ENCODE results near the gene OR52K1.

The OR52K1 gene

DNA sequence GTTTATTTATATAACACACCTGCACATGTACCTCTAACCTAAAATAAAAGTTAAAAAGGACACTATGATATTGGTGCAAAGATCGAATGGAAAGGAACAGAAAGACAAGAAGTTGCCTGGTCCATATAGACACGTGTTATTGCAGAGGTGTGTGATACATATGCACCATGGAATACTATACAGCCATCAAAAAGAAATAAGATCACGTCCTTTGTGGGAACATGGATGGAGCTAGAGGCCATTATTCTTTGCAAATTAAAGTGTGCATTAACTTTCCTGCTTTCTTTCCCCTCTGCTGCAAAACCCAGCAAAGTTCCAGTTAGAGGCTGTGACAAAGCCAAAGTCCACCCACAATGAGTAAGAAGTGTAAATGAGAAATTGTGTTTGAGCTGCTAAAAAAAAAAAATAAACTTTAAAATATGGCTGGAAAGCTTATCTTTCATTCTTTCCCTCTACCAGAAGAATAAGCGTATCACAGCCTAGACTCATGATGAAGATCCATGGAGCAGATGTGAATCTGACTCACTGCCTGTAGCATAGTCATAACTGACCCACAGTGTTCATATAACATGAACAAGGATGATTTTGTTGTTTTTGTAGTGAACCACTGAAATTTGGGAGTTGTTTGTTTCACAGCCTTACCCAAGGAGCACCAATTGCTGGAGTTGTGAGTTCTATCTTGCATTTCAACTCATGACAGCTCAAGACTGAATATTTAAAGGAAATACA lies 9.6 kb downstream of the OR52K1 start:
- H3K4me1 ChIP-seq (ENCODE audit: control insufficient read depth, insufficient read depth, low read length) = peaks cover 6% of the 10 kb centered on the region
- no peak for DNase-seq (ENCODE audit: low read depth)
- peaks cover 29% of the 10 kb centered on the region for H3K27me3 ChIP-seq (replicated peaks; ENCODE audit: control insufficient read depth, insufficient read depth, low read length)
- no peaks in the 10 kb centered on the region for H3K9me3 ChIP-seq (ENCODE audit: control insufficient read depth, low read length)
- H3K36me3 ChIP-seq (ENCODE audit: control insufficient read depth, insufficient read depth, low read length, severe bottlenecking) = no peaks in the 10 kb centered on the region
- H3K9ac ChIP-seq (ENCODE audit: low read length) = no peak overlapping the region
- no peak overlapping the region for H3K4me3 ChIP-seq (ENCODE audit: low read length)

DNA sequence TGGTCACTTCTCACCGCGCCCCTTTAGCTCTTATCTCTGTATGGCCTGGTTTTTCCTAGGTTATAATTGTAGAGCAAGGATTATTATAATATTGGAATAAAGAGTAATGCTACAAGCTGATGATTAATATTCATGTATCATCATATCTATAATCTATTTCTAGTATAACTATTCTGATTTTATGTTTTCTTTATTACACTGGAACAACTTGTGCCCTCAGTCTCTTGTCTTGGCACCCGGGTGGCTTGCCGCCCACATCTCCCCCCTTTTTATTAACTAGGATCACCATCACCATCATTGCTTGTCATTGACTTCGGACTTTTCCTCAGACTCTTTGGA lies 11.0 kb downstream of the OR52K1 start:
- H3K27me3 ChIP-seq (replicated peaks; ENCODE audit: control insufficient read depth, insufficient read depth, low read length) = peaks cover 39% of the 10 kb centered on the region
- no peaks in the 10 kb centered on the region for H3K9me3 ChIP-seq (ENCODE audit: control insufficient read depth, low read length)
- H3K36me3 ChIP-seq (ENCODE audit: control insufficient read depth, insufficient read depth, low read length, severe bottlenecking) = no peaks in the 10 kb centered on the region
- no peak overlapping the region for H3K4me3 ChIP-seq (ENCODE audit: low read length)
- no peak overlapping the region for H3K9ac ChIP-seq (ENCODE audit: low read length)
- DNase-seq (ENCODE audit: low read depth) = no peak
- peaks cover 8% of the 10 kb centered on the region for H3K4me1 ChIP-seq (ENCODE audit: control insufficient read depth, insufficient read depth, low read length)

DNA sequence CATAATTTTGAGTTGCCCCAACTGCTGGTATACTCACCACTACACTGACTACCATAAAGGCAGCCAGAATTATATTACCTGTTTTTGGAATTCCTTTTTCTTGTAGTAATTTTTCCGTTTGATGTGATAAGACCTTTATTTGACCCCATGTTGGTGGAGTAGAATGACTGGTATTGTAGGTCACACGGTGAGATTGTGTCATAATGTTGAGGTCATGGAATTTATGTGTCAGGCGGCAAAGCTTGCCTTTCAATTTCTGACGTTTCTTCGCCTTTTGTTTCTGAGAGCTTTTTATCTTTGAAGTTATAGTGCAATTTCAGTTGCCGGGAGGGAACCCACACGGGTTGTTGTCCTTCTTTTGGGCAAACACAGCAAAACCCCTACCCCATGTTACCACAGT lies 13.0 kb downstream of the OR52K1 start:
- H3K9me3 ChIP-seq (ENCODE audit: control insufficient read depth, low read length) = no peaks in the 10 kb centered on the region
- H3K36me3 ChIP-seq (ENCODE audit: control insufficient read depth, insufficient read depth, low read length, severe bottlenecking) = no peaks in the 10 kb centered on the region
- no peak overlapping the region for H3K4me3 ChIP-seq (ENCODE audit: low read length)
- no peak overlapping the region for H3K9ac ChIP-seq (ENCODE audit: low read length)
- DNase-seq (ENCODE audit: low read depth) = no peak
- peaks cover 8% of the 10 kb centered on the region for H3K4me1 ChIP-seq (ENCODE audit: control insufficient read depth, insufficient read depth, low read length)
- H3K27me3 ChIP-seq (replicated peaks; ENCODE audit: control insufficient read depth, insufficient read depth, low read length) = peaks cover 30% of the 10 kb centered on the region

DNA sequence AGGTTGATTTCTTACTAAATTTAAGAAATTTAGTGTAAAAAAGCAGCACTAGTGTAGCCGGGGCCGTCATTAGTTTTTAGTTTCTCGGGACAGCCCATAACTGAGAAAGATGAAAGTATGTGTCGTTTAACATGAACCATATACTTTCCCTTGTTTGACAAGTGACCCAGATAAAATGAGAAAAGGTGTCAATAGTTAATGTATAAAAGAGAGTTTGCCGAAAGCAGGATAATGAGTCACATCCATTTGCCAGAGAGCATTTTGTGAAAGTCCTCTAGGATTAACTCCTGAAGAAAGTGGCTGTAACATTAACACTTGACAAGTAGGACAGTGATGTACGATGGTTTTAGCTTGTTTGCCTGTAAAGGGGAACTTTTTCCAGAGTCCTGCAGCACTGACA lies 13.5 kb downstream of the OR52K1 start:
- no peak overlapping the region for H3K4me3 ChIP-seq (ENCODE audit: low read length)
- no peak overlapping the region for H3K9ac ChIP-seq (ENCODE audit: low read length)
- no peak for DNase-seq (ENCODE audit: low read depth)
- no peaks in the 10 kb centered on the region for H3K9me3 ChIP-seq (ENCODE audit: control insufficient read depth, low read length)
- H3K4me1 ChIP-seq (ENCODE audit: control insufficient read depth, insufficient read depth, low read length) = peaks cover 8% of the 10 kb centered on the region
- H3K36me3 ChIP-seq (ENCODE audit: control insufficient read depth, insufficient read depth, low read length, severe bottlenecking) = no peaks in the 10 kb centered on the region
- peaks cover 30% of the 10 kb centered on the region for H3K27me3 ChIP-seq (replicated peaks; ENCODE audit: control insufficient read depth, insufficient read depth, low read length)

DNA sequence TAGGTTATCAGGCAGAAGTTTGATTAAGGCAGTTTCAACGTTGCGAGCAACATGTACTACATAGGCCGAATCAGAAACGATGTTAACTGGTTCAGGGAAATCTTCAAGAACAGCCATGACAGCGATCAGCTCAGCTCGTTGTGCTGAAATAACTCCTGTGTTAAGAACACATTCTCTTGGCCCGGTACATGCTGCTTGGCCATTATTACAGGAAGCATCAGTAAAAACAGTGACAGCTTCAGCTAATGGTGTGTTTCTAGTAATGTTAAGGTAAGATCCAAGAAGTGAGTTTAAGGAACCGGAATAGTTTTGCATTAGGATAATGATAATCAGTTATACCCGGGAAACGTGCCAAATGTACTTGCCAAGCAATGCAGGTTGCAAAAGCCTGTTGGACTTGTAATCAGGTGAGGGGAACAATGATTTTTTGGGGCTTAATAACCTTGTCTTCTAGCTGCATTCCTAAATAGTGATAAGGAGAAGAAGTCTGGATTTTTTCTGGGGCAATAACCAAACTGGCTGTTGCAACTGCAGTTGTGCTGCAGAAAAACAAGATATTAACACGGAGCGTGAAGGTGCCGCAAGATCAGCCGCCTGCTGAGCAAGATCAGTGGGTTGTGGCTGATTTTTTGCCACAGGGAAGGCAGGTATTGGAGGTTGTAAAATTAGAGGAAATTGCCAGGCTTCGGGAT lies 14.3 kb downstream of the OR52K1 start:
- Histone ChIP-seq H3K9me3 (ENCODE audit: control insufficient read depth, low read length) (no peaks in the 10 kb centered on the region), H3K4me1 (ENCODE audit: control insufficient read depth, insufficient read depth, low read length) (peaks cover 8% of the 10 kb centered on the region), H3K36me3 (ENCODE audit: control insufficient read depth, insufficient read depth, low read length, severe bottlenecking) (no peaks in the 10 kb centered on the region), H3K27me3 (replicated peaks; ENCODE audit: control insufficient read depth, insufficient read depth, low read length) (peaks cover 30% of the 10 kb centered on the region), H3K9ac (ENCODE audit: low read length) (no peak overlapping the region), H3K4me3 (ENCODE audit: low read length) (no peak overlapping the region)
- no peak for DNase-seq (ENCODE audit: low read depth)

DNA sequence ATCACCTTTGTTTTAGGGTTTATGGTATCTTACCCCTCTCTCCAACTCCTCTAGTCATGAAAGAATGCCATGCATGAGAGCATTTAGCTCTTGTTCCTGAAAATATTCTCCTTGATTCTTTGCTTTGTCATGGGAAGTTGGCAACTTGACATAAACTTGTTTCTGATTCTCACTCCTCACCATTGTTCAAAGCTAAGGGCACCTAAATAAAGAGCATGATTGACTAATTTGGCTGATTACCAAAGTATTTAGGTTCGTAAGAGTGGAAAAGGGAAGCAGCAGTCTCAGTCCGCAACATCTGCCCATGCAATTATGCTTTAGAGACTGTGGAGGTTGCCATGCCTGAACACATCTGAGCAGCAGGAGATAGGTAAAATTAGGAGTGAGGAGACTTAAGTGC lies 26.4 kb downstream of the OR52K1 start:
- peaks cover 3% of the 10 kb centered on the region for H3K27me3 ChIP-seq (replicated peaks; ENCODE audit: control insufficient read depth, insufficient read depth, low read length)
- no peaks in the 10 kb centered on the region for H3K4me1 ChIP-seq (ENCODE audit: control insufficient read depth, insufficient read depth, low read length)
- H3K9ac ChIP-seq (ENCODE audit: low read length) = no peak overlapping the region
- no peak for DNase-seq (ENCODE audit: low read depth)
- H3K4me3 ChIP-seq (ENCODE audit: low read length) = no peak overlapping the region
- H3K9me3 ChIP-seq (ENCODE audit: control insufficient read depth, low read length) = no peaks in the 10 kb centered on the region
- no peaks in the 10 kb centered on the region for H3K36me3 ChIP-seq (ENCODE audit: control insufficient read depth, insufficient read depth, low read length, severe bottlenecking)

DNA sequence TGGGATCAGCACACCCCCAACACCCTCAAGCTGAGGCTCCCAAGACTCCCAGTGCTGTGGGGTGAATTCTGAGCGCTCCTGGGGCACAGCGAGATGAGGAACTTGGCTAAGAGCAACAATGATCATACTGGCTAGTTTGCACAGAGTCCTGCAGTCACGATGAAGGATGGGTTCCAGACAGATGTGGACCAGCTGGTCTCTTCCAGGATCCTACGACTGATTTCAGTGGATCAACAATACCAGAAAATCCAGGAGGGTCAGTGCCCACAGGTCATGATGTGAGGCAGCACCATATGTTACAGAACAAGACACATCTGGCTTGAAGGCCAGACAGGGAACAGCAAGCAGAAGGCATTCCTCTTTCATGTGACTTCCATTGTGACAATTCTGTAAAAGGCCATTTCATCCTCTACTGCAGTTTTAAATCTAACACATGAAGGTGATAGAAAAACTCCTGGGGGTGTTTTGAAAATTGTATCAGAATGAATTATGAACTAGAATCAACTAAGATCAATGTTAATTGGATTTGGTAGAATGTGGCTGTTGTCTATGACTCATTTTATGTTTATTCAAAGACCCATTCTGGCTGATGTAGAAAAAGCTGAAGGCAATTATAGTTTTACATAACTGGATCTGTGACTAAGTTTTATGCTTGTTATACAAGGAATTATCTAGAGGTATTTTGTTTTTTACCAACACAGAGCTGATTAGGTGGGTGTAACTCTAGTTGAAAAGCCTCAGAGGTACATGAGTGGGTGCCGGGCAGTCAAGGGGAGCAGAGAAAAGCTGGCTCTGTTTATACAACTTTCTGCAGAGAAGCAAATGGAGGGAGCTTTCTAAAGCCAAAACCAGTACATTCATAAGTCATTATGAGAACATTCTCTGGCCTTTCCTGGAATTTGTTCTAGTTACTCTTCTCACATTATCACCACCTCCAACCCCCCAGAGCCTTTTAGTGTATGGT lies 29.1 kb downstream of the OR52K1 start:
- DNase-seq (ENCODE audit: low read depth) = peak; percentile 25
- Histone ChIP-seq H3K27me3 (replicated peaks; ENCODE audit: control insufficient read depth, insufficient read depth, low read length) (peaks cover 3% of the 10 kb centered on the region), H3K4me3 (ENCODE audit: low read length) (no peak overlapping the region)

DNA sequence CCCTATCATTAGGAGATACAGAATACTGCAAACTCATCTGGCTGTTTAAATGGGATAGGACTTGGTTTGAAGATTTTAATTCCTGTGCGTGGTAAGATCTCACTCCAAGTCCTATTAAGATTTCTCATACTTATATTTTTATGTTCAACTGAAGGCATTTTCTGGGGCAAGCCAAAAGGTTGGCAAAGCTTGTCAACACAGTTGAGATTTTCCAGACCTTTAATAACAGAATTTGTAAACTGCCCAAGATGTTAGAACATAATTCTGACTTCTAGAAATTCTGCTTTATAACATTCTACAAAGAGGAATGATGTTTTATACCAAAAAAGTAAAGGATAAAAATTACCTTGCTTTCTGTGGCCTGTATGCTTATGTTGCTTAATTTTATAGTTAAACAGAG lies 31.8 kb downstream of the OR52K1 start:
- no peak for DNase-seq (ENCODE audit: low read depth)
- no peak overlapping the region for H3K9ac ChIP-seq (ENCODE audit: low read length)
- no peaks in the 10 kb centered on the region for H3K36me3 ChIP-seq (ENCODE audit: control insufficient read depth, insufficient read depth, low read length, severe bottlenecking)
- no peaks in the 10 kb centered on the region for H3K9me3 ChIP-seq (ENCODE audit: control insufficient read depth, low read length)
- H3K27me3 ChIP-seq (replicated peaks; ENCODE audit: control insufficient read depth, insufficient read depth, low read length) = peaks cover 3% of the 10 kb centered on the region
- H3K4me1 ChIP-seq (ENCODE audit: control insufficient read depth, insufficient read depth, low read length) = no peaks in the 10 kb centered on the region
- H3K4me3 ChIP-seq (ENCODE audit: low read length) = no peak overlapping the region

More for the DNA sequence above, 29.1 kb downstream of the OR52K1 start:
- Histone ChIP-seq H3K36me3 (ENCODE audit: control insufficient read depth, insufficient read depth, low read length, severe bottlenecking) (no peaks in the 10 kb centered on the region), H3K9ac (ENCODE audit: low read length) (no peak overlapping the region), H3K4me1 (ENCODE audit: control insufficient read depth, insufficient read depth, low read length) (no peaks in the 10 kb centered on the region), H3K9me3 (ENCODE audit: control insufficient read depth, low read length) (no peaks in the 10 kb centered on the region)

DNA sequence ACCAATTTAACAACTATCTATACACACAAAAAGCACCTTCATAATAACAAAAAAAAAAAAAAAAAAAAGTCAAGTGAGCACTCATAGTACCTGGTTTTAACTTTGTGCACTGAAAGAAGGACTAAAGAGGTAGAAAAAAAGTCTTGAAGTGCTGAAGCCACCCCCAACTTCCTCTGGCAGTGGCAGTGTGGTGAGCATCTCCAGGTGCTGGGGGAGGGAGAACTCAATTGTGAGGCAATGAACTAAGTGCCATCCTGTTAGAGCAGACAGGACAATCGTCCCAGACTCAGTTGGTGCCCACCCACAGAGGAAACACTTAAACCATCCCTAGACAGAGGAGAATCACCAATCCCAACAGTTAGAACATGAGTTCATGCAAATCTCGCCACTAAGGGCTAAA lies 39.9 kb downstream of the OR52K1 start:
- Histone ChIP-seq H3K27me3 (replicated peaks; ENCODE audit: control insufficient read depth, insufficient read depth, low read length) (peaks cover 5% of the 10 kb centered on the region), H3K4me3 (ENCODE audit: low read length) (no peak overlapping the region), H3K36me3 (ENCODE audit: control insufficient read depth, insufficient read depth, low read length, severe bottlenecking) (no peaks in the 10 kb centered on the region), H3K9me3 (ENCODE audit: control insufficient read depth, low read length) (no peaks in the 10 kb centered on the region), H3K4me1 (ENCODE audit: control insufficient read depth, insufficient read depth, low read length) (no peaks in the 10 kb centered on the region), H3K9ac (ENCODE audit: low read length) (no peak overlapping the region)
- no peak for DNase-seq (ENCODE audit: low read depth)

DNA sequence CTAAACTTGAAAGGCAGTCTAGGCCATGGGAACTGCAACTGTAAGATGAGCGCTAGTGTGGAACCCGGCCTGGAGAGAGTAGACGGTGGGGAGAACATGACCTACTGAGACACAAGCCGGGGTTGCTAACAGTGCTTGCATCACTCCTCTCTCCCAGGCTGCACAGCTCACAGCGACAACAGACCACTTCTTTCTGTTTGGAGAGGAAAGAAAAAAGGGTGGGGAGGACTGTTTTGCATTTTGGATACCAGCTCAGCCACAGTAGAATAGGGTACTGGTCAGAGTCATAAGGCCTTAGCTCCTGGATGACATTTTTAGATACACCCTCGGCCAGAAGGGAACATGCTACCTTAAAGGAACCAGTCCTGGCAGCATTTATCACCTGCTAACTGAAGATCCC lies 40.3 kb downstream of the OR52K1 start:
- Histone ChIP-seq H3K4me3 (ENCODE audit: low read length) (no peak overlapping the region), H3K36me3 (ENCODE audit: control insufficient read depth, insufficient read depth, low read length, severe bottlenecking) (no peaks in the 10 kb centered on the region), H3K4me1 (ENCODE audit: control insufficient read depth, insufficient read depth, low read length) (no peaks in the 10 kb centered on the region), H3K9me3 (ENCODE audit: control insufficient read depth, low read length) (no peaks in the 10 kb centered on the region), H3K27me3 (replicated peaks; ENCODE audit: control insufficient read depth, insufficient read depth, low read length) (peaks cover 5% of the 10 kb centered on the region), H3K9ac (ENCODE audit: low read length) (no peak overlapping the region)
- DNase-seq (ENCODE audit: low read depth) = no peak

DNA sequence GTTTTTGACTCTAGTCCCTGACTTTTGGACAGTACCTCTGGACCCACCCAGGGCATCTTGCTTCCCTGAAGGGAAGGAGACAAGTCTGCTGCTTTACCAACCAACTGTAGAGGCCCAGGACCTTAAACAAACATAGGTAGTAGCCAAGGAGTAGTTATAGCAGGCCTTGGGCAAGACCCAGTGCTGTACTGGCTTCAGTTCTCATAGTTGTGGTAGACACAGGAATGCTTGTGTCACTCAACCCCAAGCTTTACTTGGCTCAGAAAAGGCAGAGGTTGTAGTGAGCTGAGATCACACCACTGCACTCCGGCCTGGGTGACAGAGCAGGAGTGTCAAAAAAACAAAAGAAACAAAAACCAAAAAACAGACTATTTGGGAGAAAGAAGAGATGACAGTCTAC lies 41.2 kb downstream of the OR52K1 start:
- H3K4me1 ChIP-seq (ENCODE audit: control insufficient read depth, insufficient read depth, low read length) = no peaks in the 10 kb centered on the region
- peak; percentile 6 for DNase-seq (ENCODE audit: low read depth)
- H3K4me3 ChIP-seq (ENCODE audit: low read length) = no peak overlapping the region
- H3K36me3 ChIP-seq (ENCODE audit: control insufficient read depth, insufficient read depth, low read length, severe bottlenecking) = no peaks in the 10 kb centered on the region
- H3K9ac ChIP-seq (ENCODE audit: low read length) = no peak overlapping the region
- no peaks in the 10 kb centered on the region for H3K9me3 ChIP-seq (ENCODE audit: control insufficient read depth, low read length)
- peaks cover 5% of the 10 kb centered on the region for H3K27me3 ChIP-seq (replicated peaks; ENCODE audit: control insufficient read depth, insufficient read depth, low read length)
